T47D (cell line): ENCODE data around the gene TRIM44.
"Not testable (repeated sequence)": the region's sequence is repeated elsewhere in the genome, so short reads cannot be mapped to it uniquely, and the experiment has no call there.

Experiments used
- DNase-seq, 2 experiments: peaks; one replicate each; pipeline versions ENCODE4 v3.0.0 to v3.0.0-alpha.2; 2011 to 2012; ENCODE audit warnings: low read depth in 1 of 2, low spot score in 1 of 2
- JUND ChIP-seq: IDR thresholded peaks from 2 replicates; pipeline ENCODE4 v1.6.1; 2012; ENCODE audit warnings: low read depth
- in situ Hi-C: cut with HindIII; loops from 2 replicates; pipeline ENCODE4 v1.10.0; 2016; ENCODE audit warnings: low sequenced_read_pairs, low pct_unique_long_range_greater_than_20kb

TRIM44 gene

DNA sequence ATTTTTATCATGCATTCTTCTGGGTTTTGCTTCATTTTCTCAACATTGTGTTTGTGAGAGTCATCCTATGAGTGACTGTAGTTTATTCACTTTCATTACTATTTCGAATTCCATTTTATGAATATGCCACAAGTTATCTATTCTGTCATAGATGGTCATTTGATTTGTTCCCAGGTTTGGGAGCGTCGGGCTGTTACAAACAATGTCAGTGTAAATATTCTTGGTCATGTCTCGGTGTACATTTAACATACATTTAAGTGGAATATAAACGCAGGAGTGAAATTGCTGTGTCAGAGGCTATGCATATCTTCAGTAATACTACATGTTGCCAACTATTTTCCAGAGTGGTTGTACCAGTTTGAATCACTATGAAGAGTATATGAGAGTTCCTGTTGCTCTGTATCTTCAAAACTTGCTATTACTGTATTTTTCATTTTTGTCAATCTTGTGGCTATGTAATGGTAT, 2.4 kb downstream of the TRIM44 start:
- DNase-seq, result no peak
- in situ Hi-C loops, result no loop called here
- no peak for TF ChIP-seq JUND

DNA sequence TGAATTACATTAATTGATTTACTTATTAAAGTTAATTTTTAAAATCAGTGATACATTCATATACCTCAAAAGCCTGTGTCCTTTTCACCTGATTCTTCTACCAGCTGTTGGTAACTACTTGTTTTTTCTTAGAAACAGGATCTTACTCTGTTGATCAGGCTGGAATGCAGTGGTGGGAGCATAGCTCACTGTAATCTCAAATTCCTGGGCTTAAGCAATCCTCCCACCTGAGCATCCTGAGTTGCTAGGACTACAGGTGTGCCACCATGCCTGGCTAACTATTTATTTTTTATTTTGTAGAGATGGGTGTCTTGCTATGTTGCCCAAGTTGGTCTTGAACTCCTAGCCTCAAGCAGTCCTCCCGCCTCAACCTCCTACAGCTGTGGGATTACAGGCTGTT, 4.7 kb downstream of the TRIM44 start:
- in situ Hi-C loops, result no loop called here
- no peak for TF ChIP-seq JUND
- no peak for DNase-seq

DNA sequence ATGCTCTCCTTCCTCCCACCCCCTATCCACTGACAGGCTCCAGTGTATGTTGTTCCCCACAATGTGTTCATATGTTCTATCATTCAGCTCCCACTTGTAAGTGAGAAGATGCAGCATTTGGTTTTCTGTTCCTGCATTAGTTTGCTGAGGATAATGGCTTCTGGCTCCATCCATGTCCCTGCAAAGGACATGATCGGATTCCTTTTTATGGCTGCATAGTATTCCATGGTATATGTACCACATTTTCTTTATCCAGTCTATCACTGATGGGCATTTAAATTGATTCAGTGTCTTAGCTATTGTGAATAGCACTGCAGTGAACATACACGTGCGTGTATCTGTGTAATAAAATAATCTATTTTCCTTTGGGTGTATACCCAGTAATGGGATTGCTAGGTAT, 5.8 kb downstream of the TRIM44 start:
- DNase-seq, in situ Hi-C loops: not testable (repeated sequence)

DNA sequence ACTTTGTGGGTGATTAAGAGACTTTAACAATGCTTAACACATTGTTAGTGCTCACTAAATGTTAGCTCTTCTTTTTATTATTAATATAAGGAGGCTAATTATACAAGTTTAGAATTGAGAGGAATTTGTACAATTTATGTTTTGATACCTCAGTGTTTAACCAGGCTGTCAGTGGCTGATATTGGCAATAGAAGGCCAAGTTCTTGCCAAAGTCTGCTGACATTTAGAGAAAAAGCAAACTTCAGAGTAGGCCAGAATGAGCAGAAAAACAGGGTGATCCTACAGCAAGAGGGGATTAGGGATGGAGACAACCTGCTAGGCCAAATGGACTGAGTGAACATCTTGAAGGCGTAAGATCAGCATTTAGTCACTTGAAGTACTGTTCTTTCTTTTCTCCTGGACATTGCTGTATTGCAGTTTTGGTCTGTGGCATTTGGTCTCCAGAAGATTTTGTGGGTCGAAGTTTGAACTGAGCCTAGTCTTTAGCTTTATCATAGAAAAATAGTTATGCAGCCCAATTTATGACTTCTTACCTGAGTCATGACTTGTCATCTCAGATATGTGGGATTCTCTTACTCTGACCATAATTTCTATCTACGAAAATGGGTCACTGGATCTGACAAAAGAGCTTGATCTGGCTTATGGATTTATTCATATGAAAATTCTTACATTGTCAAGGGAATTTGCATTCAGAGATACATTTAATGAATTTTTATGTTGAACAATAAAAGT, 9.0 kb downstream of the TRIM44 start:
- TF ChIP-seq JUND, result no peak
- in situ Hi-C loops, result no loop called here
- DNase-seq, result no peak

DNA sequence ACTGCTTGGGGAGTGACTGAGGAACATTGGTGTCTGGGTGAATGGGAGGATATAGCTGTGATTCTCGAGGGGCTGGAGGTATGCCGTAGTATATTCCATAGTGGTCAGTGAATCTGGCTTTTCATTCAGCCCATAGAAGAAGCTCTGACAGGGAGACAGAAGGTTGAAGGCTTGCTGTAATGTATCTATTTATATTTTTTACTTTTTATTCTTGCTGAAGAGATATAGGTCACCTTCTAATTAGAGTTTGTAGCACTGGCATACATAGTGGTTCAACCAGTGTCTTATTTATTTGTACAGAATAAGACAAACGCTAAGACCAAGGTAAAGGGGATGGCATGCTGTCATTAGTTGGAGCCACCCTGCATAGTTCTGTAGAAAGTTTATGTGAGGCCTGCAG, 10.0 kb downstream of the TRIM44 start:
- no peak for DNase-seq
- in situ Hi-C loops, result no loop called here
- no peak for TF ChIP-seq JUND

DNA sequence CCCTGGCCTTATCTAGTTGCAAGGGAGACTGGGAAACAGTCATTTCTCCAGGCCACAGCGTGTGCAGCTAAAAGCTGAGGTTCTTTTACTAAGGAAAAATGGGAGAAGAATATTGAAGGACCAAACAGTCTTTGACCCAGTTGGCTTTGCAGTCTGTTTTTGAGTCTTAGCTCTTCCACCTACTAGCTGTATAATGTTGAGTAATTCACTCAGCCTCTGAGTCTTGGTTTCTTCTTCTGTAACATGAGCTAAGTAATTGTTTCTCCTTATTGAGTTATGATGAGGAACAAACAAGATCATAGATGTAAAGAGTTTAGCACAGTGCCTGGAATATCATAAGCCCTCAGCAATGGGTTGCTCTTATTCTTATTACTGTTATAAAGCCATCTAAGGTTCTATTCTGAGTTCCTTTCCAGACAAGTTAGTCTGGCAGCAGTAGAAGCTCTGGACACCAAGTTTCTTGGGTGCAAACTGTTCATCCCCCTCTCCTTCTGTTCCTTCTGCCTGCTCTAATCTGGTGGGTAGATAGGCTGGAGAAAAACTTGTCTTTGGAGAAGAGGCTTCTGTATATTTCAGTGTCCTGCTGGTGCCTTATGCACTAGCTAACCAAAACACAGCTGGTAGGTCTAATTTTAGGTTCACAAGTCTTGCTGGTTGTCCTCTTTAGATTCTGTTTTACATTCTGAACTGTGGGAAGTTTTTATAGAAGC, 13.5 kb downstream of the TRIM44 start:
- in situ Hi-C loops, result no loop called here
- TF ChIP-seq JUND, result no peak

DNA sequence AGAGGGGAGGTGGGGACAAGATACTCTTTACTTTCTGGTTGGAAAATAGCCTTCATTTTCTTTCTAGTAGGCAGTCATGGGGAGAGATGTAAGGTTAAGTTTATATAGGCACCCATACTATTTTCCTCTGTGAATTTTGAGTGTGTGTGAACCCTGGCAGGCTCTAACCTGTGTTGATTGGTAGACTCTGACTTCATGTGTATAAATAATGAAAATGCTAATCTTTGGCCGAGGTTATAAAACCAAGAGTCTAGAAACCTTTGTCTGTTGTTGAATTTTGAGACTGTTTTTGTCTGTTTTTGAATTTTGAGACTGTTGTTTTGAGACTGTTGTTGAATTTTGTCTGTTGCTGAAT, 14.0 kb downstream of the TRIM44 start:
- TF ChIP-seq JUND, result no peak
- in situ Hi-C loops, result no loop called here
- no peak for DNase-seq

More for the DNA sequence above, 13.5 kb downstream of the TRIM44 start:
- no peak for DNase-seq

DNA sequence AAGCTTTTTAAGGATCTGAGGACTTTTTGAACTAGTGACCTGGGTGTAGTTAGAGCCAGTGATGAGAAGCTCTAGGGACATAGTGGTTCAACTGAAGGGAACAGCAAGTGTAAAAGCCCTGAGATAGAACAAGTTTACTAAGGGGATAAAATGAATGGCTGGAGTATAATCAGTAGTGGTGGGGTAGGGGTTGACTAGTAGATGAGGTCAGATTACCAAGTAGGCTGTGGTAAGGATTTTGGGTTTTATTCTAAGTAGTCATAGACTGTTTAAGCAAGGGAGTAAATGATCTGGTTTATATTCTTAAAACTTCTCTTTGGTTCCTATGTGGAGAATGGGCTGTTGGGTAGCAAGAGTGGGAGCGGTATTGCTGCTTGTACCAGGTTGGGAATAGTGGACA, 15.3 kb downstream of the TRIM44 start:
- no peak for TF ChIP-seq JUND
- in situ Hi-C loops, result no loop called here
- DNase-seq, result no peak

DNA sequence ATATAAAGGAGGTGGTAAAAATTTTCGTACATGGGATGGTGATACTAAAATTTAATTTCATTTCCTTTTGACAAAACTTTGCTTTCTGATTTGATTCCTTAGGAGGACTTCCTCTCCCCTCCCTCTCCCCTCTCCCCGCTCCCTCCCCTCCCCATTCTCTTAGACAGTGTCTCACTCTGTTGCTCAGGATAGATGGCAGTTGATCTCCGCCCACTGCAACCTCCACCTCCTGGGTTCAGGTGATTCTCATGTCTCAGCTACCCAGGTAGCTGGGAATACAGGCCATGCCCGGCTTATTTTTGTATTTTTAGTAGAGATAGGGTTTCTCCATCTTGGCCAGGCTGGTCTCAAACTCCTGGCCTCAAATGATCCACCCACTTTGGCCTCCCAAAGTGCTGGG, 15.9 kb downstream of the TRIM44 start:
- in situ Hi-C loops, result no loop called here
- DNase-seq, result no peak
- TF ChIP-seq JUND, result no peak

DNA sequence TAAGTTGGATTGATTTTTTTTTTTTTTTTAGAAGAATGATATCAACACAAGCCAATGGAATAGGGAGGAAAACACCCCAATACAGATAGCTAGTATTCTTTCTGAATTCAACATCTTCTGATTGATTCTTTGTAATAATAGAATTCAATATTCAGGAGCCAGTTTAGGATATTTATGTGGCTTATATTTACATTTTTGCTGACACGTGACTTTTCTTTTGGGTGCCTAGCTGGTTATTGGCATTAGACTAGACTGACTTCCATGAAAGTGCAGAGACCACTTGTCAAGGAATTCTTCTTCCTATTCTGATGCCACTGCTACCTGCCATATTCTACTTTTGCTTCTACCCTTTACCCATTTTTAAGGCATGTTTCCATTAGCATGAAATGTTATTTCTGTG, 16.4 kb downstream of the TRIM44 start:
- DNase-seq, result no peak
- in situ Hi-C loops, result no loop called here
- no peak for TF ChIP-seq JUND

DNA sequence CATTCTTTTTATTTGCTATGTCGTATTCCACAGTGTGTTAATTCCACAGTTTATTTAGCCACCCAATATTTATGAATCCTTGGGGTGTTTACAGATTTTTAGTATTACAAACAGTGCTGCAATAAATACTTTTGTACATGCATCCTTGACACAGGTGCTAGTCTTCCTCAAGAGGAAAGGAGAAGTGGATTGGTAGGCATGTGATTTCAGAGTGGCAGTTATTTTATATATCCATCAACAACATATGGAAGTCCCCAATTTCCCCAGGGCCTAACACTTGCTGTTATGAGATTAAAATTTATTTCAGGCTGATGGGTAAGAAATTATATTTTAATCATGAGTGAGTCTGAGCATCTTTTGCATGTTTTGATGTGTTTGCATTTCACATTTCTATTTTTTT, 17.9 kb downstream of the TRIM44 start:
- in situ Hi-C loops, result no loop called here
- no peak for TF ChIP-seq JUND
- DNase-seq, result no peak

DNA sequence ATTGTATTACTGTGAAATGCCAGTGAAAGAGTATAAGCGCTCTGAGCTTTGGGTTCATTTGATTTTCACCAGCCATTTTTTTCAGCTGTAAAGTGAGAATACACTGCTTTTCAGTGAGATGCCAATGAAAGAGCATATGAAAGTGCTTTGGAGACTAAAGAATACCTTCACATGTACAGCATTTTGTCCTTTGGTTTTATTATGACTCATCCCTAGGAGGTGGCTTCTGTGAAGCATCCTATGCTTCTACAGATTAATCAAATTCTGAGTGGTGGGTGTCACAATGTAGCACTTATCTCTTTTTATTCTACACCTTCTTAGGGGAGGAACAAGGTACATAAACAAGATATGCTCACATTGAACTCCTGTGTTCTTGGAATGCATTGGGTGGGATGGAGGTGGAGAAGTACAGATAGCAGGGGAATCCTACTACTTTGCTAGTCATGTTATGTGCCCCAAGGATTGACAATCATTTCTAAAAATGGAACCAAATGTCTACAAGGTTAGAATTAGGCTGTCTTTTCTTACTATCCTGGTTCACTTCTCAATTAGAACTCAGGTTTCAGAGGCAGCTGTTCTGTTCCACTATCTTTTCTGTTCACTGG, 18.7 kb downstream of the TRIM44 start:
- no peak for DNase-seq
- TF ChIP-seq JUND, result no peak
- in situ Hi-C loops, result no loop called here

DNA sequence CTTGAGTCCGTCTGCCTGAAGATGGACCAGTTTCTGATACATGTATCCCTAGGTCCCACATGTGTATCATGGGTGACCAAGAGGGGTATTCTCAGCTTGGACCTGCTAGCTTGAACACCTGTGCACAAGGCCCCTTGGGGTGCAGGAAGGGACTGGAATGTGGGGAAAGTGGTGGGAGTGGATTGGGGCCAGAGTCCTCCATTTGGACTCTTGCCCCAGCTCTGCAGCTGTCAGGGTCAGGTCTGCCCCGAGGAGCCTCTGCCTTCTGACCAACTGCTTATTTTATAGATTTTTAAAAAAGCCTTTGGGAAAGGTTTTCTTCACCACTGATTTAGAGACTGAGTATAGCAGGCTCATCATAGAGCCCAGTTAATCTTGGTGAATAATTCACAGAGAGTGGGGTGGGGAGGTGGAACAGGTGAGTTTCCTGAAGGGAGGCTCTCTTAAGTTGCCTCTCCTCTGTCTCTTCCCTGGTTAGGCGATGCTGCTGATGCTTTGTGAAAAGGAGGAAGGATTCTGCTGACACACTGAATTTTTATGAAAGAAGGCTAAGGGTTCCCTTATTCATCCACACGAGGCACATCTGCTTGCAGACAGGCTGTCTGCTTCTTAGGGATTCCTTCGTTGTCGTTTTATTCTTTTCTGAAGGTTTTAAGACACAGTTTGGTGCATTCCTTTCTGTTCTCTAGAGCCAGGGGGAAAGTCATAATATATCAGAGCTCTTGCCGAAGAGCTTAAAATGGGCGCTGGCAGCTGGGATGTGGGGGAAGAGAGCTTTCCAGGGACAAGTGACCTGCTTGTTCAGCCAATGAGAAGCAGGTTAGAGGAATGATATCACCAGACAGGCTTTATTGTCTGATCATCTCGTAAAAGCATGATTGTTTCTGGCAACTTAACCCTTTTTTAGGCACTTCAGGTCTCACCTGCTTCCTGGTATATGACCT, 19.9 kb downstream of the TRIM44 start:
- DNase-seq, result no peak
- TF ChIP-seq JUND, result no peak
- in situ Hi-C loops, result no loop called here
